GM19240 (cell line): ENCODE measurements around the gene MEF2D.

Source experiments
- DNase-seq: peaks from one replicate; pipeline ENCODE4 v3.0.0; 2011; ENCODE audit warnings: low spot score; ENCODE audit not compliant: insufficient read length

The MEF2D gene

DNA sequence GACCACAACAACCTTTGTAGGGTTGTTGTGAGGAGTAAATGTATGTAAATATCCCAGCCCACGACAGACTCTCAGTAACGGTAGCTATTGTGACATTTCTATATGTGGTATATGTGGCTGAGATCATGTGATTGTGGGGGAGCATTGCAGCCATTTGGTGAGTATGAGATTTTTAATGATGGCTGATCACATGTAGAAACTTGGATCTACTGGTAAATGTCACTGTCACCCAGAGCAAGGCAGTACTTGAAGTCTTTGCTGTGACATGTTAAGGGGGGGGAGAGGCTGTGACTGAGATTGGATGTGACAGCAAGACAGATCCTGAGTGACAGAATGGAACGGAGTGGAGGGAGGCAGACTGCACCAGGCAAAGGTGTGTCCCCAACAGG, 23.9 kb upstream of the MEF2D start:
- DNase-seq, result no peak

- no peak for DNase-seq
These were observed 23.4 kb upstream of the MEF2D start for GRCh38 chr1:156523801-156524480.

GRCh38 chr1:156522443-156522970, 21.9 kb upstream of the MEF2D start:
- DNase-seq, result no peak

DNA sequence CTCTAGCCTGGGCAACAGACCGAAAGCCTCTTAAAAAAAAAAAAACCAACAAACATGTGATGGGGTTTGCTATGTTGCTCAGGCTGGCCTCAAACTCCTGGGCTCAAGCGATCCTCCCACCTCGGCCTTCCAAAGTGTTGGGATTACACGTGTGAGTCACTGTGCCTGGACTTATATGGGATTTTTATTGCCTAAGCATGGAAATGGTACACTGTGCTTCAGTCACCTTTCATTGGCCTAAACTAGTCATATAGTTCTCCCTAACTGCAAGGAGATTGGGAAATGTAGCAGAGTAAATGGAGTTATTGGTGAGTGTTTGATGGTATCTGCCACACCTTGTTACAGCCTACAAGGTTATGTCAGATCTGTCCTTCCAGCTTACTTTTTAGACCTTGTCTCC, 17.2 kb upstream of the MEF2D start:
- no peak for DNase-seq

GRCh38 chr1:156516821-156517220, 16.2 kb upstream of the MEF2D start:
- no peak for DNase-seq

DNA sequence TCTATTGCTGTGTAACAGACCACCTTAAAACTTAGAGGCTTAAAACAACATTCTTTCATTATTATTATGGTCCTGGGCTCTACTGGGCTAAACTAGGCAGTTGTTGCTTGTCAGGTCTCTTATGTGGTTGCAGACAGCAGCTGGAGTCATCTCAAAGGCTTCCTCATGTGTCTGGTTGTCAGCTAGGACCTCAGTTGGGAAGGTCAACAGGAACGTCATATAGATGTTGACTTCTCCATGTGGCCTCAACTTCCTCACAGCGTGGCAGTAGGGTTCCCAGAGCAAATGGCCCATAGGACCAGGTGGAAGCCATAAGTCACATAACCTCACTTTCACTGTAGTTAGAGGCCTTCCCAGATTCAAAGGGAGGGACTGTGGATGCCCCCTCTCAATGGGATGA, 15.4 kb upstream of the MEF2D start:
- DNase-seq, result no peak

- no peak for DNase-seq
These were observed 12.6 kb upstream of the MEF2D start for GRCh38 chr1:156513185-156513584.

DNA sequence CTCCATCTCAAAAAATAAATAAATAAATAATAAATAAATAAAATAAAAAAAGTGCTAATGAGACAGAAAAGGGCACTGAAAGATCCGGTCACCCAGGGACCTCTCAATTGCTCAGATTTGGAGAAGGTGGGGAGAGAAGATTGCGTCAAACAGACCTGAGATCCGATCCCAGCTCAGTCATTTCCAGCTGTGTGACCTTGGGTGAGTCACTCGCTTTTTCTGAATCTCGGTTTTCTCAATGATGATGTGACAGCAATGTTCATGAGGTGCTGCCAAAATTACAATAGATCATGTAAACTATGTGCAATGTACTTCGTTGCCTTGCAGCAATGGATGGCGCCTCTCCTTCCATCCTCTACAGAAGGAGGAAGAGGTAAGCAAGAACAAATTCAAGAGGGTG, 11.1 kb upstream of the MEF2D start:
- no peak for DNase-seq

DNA sequence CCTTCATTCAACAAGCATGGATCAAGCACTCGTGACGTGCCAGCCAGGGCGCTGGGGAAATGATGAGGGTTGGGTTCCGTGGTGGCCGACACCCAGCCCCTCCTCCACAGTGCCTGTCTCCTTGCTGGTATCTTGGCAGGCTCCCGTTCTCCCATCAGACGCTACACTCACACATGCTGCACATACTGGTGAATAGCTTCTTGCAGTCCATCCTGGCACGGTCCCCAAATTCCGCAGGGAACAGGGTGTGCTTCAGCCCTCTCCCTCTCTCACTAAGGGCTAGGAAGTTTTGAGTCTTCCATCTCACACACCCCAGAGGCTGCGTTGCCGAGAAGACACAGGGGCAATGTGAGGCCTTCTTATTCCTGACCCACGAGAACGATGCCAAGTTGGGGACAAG, 10.1 kb upstream of the MEF2D start:
- DNase-seq, result no peak

- DNase-seq, result no peak
These were observed 9.0 kb upstream of the MEF2D start for GRCh38 chr1:156509424-156510034.

- no peak for DNase-seq
These were observed 8.3 kb upstream of the MEF2D start for GRCh38 chr1:156508955-156509234.

- DNase-seq, result no peak
These were observed 7.8 kb upstream of the MEF2D start for GRCh38 chr1:156508205-156508954.

GRCh38 chr1:156506450-156506849, 5.9 kb upstream of the MEF2D start:
- DNase-seq, result no peak

- no peak for DNase-seq
These were observed 5.2 kb upstream of the MEF2D start for GRCh38 chr1:156505679-156506298.

- DNase-seq, result peak; percentile 86
These were observed 4.5 kb upstream of the MEF2D start for GRCh38 chr1:156504821-156505678.

GRCh38 chr1:156504438-156504813, 3.9 kb upstream of the MEF2D start:
- DNase-seq, result no peak

GRCh38 chr1:156503698-156504437, 3.3 kb upstream of the MEF2D start:
- no peak for DNase-seq

DNA sequence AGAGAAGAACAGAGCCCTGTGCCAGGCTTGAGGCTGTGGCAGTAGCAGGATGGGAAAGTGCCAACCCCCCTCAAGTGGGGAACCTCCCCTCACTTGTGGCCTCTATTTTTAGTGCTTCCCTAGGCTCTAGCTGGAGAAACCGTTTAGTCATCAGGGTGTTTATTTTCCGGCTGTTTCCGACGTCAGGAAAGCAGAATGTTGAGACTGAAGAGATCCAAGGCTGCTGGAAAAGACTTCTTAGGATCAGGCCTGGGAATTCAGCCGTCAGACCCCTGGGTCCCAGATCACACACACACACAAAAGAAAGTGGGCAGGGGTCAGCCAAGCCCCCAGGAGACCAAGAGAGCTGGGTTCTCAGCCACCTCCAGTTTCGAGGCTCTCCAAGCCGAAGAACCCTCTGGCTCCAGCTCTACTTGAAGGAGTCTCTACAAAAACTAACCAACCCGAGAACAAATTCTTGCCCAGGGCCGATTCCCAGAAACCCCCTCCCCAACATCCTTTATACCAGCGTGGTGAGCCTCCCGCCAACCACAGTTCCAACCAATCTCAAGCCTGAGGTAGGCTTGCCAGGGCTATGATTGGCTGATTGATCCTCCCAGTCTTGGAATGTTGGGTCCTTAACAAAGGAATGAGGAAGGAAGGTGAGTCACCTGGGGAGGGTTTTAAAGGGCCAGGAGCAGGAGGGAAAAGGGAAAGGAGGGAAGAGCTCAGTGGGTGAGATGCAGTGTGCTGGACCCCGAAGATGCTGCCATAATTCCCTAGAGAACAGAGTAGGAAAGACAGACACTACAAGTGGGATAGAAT, 2.5 kb upstream of the MEF2D start:
- DNase-seq, result no peak

GRCh38 chr1:156502391-156502893, 1.9 kb upstream of the MEF2D start:
- no peak for DNase-seq
